GM12878 (cell line): ENCODE measurements around the gene KCNIP3. TPM values are rescaled to one million over a fixed set of nuclear protein-coding genes. Genes with fewer than 3 reads are reported as not detected.

Source experiments
- ATAC-seq: fragments of 200-7000 bp; cut with Tn5 transposase; 3 replicates; pipeline ENCODE4 v1.9.1; 2020; ENCODE audit warnings: mild to moderate bottlenecking, moderate library complexity
- BruUV-seq: library from RNA; stranded (reverse); fragments of 400-500 nt; replicated peaks from 2 replicates; lab custom pipeline; 2021; lab: Mats Ljungman, UMichigan
- CTCF ChIA-PET: fragments of 300-600 bp; sonication (Branson Sonifier 250); formaldehyde crosslinking; extraction: SDS; loops from one replicate; lab custom pipeline; 2021; ENCODE audit warnings: inconsistent platforms; lab: Yijun Ruan, JAX
- POLR2A ChIA-PET: fragments of 350-600 bp; formaldehyde crosslinking; extraction: SDS; loops from one replicate; lab custom pipeline; 2021; ENCODE audit warnings: inconsistent platforms; lab: Charles Lee
- RAD21 ChIA-PET: fragments of 300-600 bp; sonication (Branson Sonifier 250); formaldehyde crosslinking; loops from one replicate; lab custom pipeline; 2023; ENCODE audit warnings: antibody characterized with exemption; ENCODE audit not compliant: unreplicated experiment; lab: Charles Lee
- SMC1A ChIA-PET: fragments of 300-600 bp; sonication (Branson Sonifier 250); formaldehyde crosslinking; loops from one replicate; lab custom pipeline; 2023; ENCODE audit not compliant: unreplicated experiment, uncharacterized antibody; lab: Charles Lee
- DNase-seq: peaks from one replicate; pipeline ENCODE4 v3.0.0-alpha.2; 2011; ENCODE audit warnings: low read depth, low spot score
- FAIRE-seq: peaks from 3 replicates; lab custom pipeline; 2011; peaks lifted over from hg19 to GRCh38; lab: Jason Lieb, UNC
- H2AFZ ChIP-seq: 2 replicates; pipeline ENCODE4 v1.6.0; 2011; ENCODE audit warnings: low read depth, low read length, control low read depth; ENCODE audit not compliant: control insufficient read depth
- H3K27ac ChIP-seq: 2 replicates; pipeline ENCODE4 v1.5.1; 2011; ENCODE audit warnings: control low read depth; ENCODE audit not compliant: control insufficient read depth, insufficient read depth
- H3K27me3 ChIP-seq, 2 experiments: replicated peaks in 1 of 2; 2 replicates each; pipeline versions ENCODE4 v1.6.0 to v1.6.1; 2011; ENCODE audit warnings: low read length in 1 of 2; ENCODE audit not compliant: control insufficient read depth in 2 of 2, insufficient read depth in 2 of 2
- H3K36me3 ChIP-seq, 2 experiments: 2 replicates each; pipeline ENCODE4 v1.5.1; 2011; ENCODE audit warnings: low read length in 1 of 2; ENCODE audit not compliant: control insufficient read depth in 2 of 2, insufficient read depth in 2 of 2
- H3K4me1 ChIP-seq: 2 replicates; pipeline ENCODE4 v1.6.1; 2011; ENCODE audit warnings: mild to moderate bottlenecking, low read length, moderate library complexity, mixed read lengths; ENCODE audit not compliant: control insufficient read depth, insufficient read depth
- H3K4me2 ChIP-seq: 2 replicates; pipeline ENCODE4 v1.6.0; 2011; ENCODE audit warnings: control low read depth; ENCODE audit not compliant: control insufficient read depth, insufficient read depth
- H3K4me3 ChIP-seq: fragments of 200-600 bp; sonication (generic); 2 replicates; pipeline ENCODE4 v1.5.1; 2016
- H3K79me2 ChIP-seq: 2 replicates; pipeline ENCODE4 v1.6.0; 2011; ENCODE audit warnings: low read length; ENCODE audit not compliant: control insufficient read depth, insufficient read depth
- H3K9ac ChIP-seq: 2 replicates; pipeline ENCODE4 v1.8.0; 2011; ENCODE audit warnings: low read length, control low read depth, mixed read lengths; ENCODE audit not compliant: control insufficient read depth, insufficient read depth
- H3K9me3 ChIP-seq: replicated peaks from 3 replicates; pipeline ENCODE4 v1.5.1; 2011; ENCODE audit warnings: mild to moderate bottlenecking, low read length; ENCODE audit not compliant: control insufficient read depth, insufficient read depth
- H4K20me1 ChIP-seq: 2 replicates; pipeline ENCODE4 v1.6.0; 2011; ENCODE audit not compliant: control insufficient read depth, insufficient read depth
- CTCF ChIP-seq, 3 experiments: IDR thresholded peaks in 2 of 3; conservative IDR thresholded peaks in 1 of 3; 2 replicates each; pipeline ENCODE4 v1.5.1; 2011; ENCODE audit warnings: low read depth in 3 of 3, low read length in 3 of 3, mild to moderate bottlenecking in 3 of 3, control low read depth in 2 of 3, moderate library complexity in 2 of 3, inconsistent platforms in 1 of 3, mixed read lengths in 1 of 3; ENCODE audit not compliant: control insufficient read depth in 2 of 3, insufficient read depth in 1 of 3; ENCODE audit errors: extremely low read depth in 1 of 3
- HDAC6 ChIP-seq: fragments of 200-600 bp; sonication (generic); IDR thresholded peaks from one replicate; pipeline ENCODE4 v1.8.0; 2017; ENCODE audit warnings: antibody characterized with exemption; ENCODE audit not compliant: unreplicated experiment
- RAD21 ChIP-seq: IDR thresholded peaks from 2 replicates; pipeline ENCODE4 v1.6.1; 2011; ENCODE audit warnings: mild to moderate bottlenecking, low read depth, low read length, moderate library complexity; ENCODE audit not compliant: insufficient read depth
- SMC3 ChIP-seq: IDR thresholded peaks from 2 replicates; pipeline ENCODE4 v1.6.1; 2011; ENCODE audit warnings: low read length, improper control_type of control experiment, borderline replicate concordance
- WGBS: methylation state at CpG from one replicate; pipeline ENCODE4 v1.1.6; 2016; ENCODE audit warnings: low lambda C conversion rate; ENCODE audit not compliant: insufficient replicate concordance, insufficient coverage; ENCODE audit errors: missing lambda C conversion rate; 5-methylcytosine and 5-hydroxymethylcytosine counted together
- in situ Hi-C: fragments of 300-500 bp; cut with MboI; formaldehyde crosslinking; loops from 9 replicates; pipeline ENCODE4 v1.14.3; 2018; ENCODE audit warnings: mixed read lengths
- intact Hi-C: fragments of 100-400 bp; cut with micrococcal nuclease; formaldehyde crosslinking; loops from one replicate; pipeline ENCODE4 v1.14.2; 2022; ENCODE audit not compliant: unreplicated experiment
- polyA plus RNA-seq, 11 experiments: library from polyadenylated mRNA; depleted of rRNA in 4 of 11; unstranded in 6 of 11; stranded (reverse) in 5 of 11; fragments of >200 nt; fragmentation: Nextera tagmentation in 4 of 11; fragmentation: Illumina TruSeq in 1 of 11; extraction: Ambion mirVana in 4 of 11; extraction: Trizol in 1 of 11; gene quantifications; 1 replicate in 1 of 11; 2 replicates in 10 of 11; pipeline versions ENCODE4 v1.2.1 to v1.2.3, GENCODE V29; 2011 to 2016; ENCODE audit warnings: inconsistent platforms in 2 of 11, missing spikeins in 2 of 11, low read depth in 1 of 11
- total RNA-seq, 4 experiments: library from RNA; depleted of rRNA in 3 of 4; stranded (reverse); fragments of >200 nt in 3 of 4; fragmentation: Illumina TruSeq in 1 of 4; extraction: Trizol in 1 of 4; gene quantifications; 2 replicates each; pipeline versions ENCODE4 v1.2.1 to v1.2.3, GENCODE V29; 2013 to 2021
- TF ChIP-seq, protein P1 (sequence below): fragments of 450-650 bp; IDR thresholded peaks from 2 replicates; pipeline ENCODE4 v1.6.1; 2017; ENCODE audit warnings: mild to moderate bottlenecking, low read depth, inconsistent platforms; ENCODE audit not compliant: poor library complexity, severe bottlenecking

Gene KCNIP3
- total and polyA plus RNA-seq, 10 of the 15 experiments (the other 5 are each of a cell fraction or from before 2014, with no cell fraction given): not detected

DNA sequence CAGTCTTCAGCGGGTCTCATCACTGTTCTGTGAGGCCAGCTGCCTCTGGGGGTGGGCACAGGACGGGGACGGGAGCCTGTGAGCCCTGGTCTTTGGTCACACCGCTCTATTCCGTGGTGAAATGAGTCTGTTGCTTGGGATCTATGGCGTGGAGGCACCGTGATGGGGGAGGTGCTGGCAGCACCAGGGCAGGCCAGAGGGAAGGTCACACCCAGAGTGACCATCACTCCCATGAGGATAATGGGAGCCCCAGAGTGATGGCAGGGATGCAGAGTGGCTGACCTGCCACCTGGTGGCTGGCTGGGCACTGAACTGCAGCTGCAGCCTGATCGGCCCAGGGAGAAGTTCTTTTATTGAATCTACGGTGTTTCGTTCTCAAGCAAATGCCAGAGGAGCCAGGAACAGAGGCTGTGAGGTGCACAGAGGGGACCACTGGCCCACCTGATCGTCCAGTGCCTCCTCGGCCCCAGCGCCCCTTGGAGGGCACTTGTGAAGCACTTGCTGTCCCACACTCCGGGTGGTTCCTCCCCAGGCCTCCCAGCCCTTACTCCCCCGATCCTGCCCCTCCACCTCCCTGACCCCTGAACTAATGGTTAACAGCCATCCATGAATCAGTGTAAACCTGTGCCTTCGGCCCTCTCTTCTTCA, 17.9 kb downstream of the KCNIP3 start:
- no peak overlapping the region for H3K4me2 ChIP-seq
- TF ChIP-seq CTCF (IDR thresholded peaks at IDR 0.05 in 2 of 3, conservative IDR thresholded peaks at IDR 0.05 in 1 of 3; ENCODE audit: control insufficient read depth in 2 of 3, extremely low read depth in 1 of 3, insufficient read depth in 1 of 3, low read depth in 3 of 3, low read length in 3 of 3) (peak; percentile 28 to 48 (median 44); a peak in 4 of 6 replicates), RAD21 (peak; percentile 26; the same call in 1 of the 2 replicates), SMC3 (peak; percentile 46; the same call in 1 of the 2 replicates), HDAC6 (no peak)
- TF ChIP-seq, protein P1, sequence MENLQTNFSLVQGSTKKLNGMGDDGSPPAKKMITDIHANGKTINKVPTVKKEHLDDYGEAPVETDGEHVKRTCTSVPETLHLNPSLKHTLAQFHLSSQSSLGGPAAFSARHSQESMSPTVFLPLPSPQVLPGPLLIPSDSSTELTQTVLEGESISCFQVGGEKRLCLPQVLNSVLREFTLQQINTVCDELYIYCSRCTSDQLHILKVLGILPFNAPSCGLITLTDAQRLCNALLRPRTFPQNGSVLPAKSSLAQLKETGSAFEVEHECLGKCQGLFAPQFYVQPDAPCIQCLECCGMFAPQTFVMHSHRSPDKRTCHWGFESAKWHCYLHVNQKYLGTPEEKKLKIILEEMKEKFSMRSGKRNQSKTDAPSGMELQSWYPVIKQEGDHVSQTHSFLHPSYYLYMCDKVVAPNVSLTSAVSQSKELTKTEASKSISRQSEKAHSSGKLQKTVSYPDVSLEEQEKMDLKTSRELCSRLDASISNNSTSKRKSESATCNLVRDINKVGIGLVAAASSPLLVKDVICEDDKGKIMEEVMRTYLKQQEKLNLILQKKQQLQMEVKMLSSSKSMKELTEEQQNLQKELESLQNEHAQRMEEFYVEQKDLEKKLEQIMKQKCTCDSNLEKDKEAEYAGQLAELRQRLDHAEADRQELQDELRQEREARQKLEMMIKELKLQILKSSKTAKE: no peak
- no peaks in the 10 kb centered on the region for H3K79me2 ChIP-seq
- no peaks in the 10 kb centered on the region for H3K36me3 ChIP-seq
- FAIRE-seq: no peak
- WGBS: 36% methylated on average over 13 of the region's 16 CpGs
- no peaks in the 10 kb centered on the region for H3K4me1 ChIP-seq
- no peak overlapping the region for H3K9ac ChIP-seq
- no peaks in the 10 kb centered on the region for H4K20me1 ChIP-seq
- intact Hi-C loops (loop anchor here (1.0 kb wide), 1 partner anchor 84 kb away; no protein-coding TSS in a partner anchor), in situ Hi-C loops (no loop called here)
- DNase-seq: no peak
- no peaks in the 10 kb centered on the region; a peak in 1 of 4 replicates for H3K27me3 ChIP-seq
- no peak overlapping the region for H2AFZ ChIP-seq
- ATAC-seq: peak; percentile 77
- no peaks in the 10 kb centered on the region for H3K9me3 ChIP-seq
- BruUV-seq: no TSS peak
- no peak overlapping the region for H3K4me3 ChIP-seq
- SMC1A ChIA-PET: no interaction called here
- POLR2A ChIA-PET: no interaction called here
- RAD21 ChIA-PET: interaction anchor here (2.0 kb wide), 1 partner anchor 84 kb away, joined by 7 read pairs; no protein-coding TSS in a partner anchor
- H3K27ac ChIP-seq: no peak overlapping the region
- CTCF ChIA-PET: interaction anchor here (3.8 kb wide), 1 partner anchor 83 kb away, joined by 17 read pairs; no protein-coding TSS in a partner anchor
